Measurements from ENCODE around the gene TIMD4.

DNA sequence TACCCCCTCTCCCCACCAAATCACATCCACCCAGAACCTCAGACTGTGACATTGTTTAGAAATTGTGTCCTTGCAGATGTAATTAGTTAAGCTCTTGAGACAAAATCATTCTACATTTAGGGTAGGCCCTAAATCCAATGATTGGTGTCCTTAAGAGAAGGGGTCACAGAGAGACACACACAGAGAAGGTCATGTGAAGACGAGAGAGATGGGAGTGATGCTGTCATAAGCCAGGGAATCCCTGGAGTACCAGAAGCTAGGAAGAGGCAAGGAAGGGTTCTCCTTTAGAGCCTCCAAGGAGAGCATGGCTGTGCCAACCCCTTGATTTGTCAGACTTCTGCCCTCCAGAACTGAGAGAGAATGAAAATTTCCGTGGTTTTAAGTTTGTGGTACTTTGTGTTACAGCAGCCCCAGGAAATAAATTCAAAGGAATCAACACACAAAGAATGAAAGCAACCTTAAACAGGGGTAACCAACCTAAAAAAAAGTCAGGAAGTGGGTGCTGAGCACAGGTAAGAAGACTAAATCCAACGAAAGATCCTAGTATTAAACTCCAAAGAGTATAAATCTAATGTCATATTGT is 33.6 kb downstream of the TIMD4 start:
- TF ChIP-seq CTCF (IDR thresholded peaks at IDR 0.05) (no peak), POLR2A (IDR thresholded peaks at IDR 0.05) (no peak)

Measured in right lobe of liver (tissue), 4 donors.